SK-N-SH (cell line): Measurements from ENCODE around the gene TBX21. TPM values are rescaled to one million over a fixed set of nuclear protein-coding genes. Genes with fewer than 3 reads are reported as not detected.
A peak's percentile ranks its signal among the peaks of the same experiment; 100 is the strongest.

Source experiments
- CTCF ChIA-PET: fragments of 300-600, 350-600 bp; formaldehyde crosslinking; extraction: SDS; loops from one replicate; lab custom pipeline; 2021; lab: Yijun Ruan, JAX
- POLR2A ChIA-PET: fragments of 350-600 bp; sonication (Branson Sonifier 250); formaldehyde crosslinking; extraction: SDS; loops from one replicate; lab custom pipeline; 2020; ENCODE audit warnings: antibody characterized with exemption, inconsistent platforms; lab: Yijun Ruan, JAX
- DNase-seq: peaks from one replicate; pipeline ENCODE4 v3.0.0; 2012
- H2AFZ ChIP-seq: fragments of 200-600 bp; sonication (generic); 2 replicates; pipeline ENCODE4 v1.8.1; 2016; ENCODE audit warnings: antibody characterized with exemption, mild to moderate bottlenecking, low read depth
- H3F3A ChIP-seq: fragments of 200-600 bp; sonication (generic); replicated peaks from 2 replicates; pipeline ENCODE3; 2016; ENCODE audit warnings: antibody characterized with exemption, mild to moderate bottlenecking; ENCODE audit not compliant: insufficient read depth
- H3K27ac ChIP-seq, 2 experiments: fragments of 200-500 bp in 1 of 2; fragments of 200-600 bp in 1 of 2; sonication (Bioruptor generic) in 1 of 2; sonication (generic), shearing (Covaris generic) in 1 of 2; 2 replicates each; pipeline versions ENCODE4 v1.5.1 to v1.6.1; 2014 to 2016; ENCODE audit warnings: low read depth in 2 of 2, inconsistent platforms in 1 of 2, low read length in 1 of 2, mild to moderate bottlenecking in 1 of 2, mixed read lengths in 1 of 2
- H3K27me3 ChIP-seq: fragments of 200-600 bp; sonication (generic), shearing (Covaris generic); 2 replicates; pipeline ENCODE4 v1.6.1; 2016; ENCODE audit warnings: mixed run types; ENCODE audit not compliant: insufficient read depth
- H3K36me3 ChIP-seq, 2 experiments: fragments of 200-500 bp in 1 of 2; fragments of 200-600 bp in 1 of 2; sonication (Bioruptor generic) in 1 of 2; sonication (generic) in 1 of 2; replicated peaks in 1 of 2; 2 replicates each; pipeline versions ENCODE3 to v1.5.1; 2014 to 2016; ENCODE audit warnings: low read length in 1 of 2, mild to moderate bottlenecking in 1 of 2; ENCODE audit not compliant: insufficient read depth in 2 of 2, control insufficient read depth in 1 of 2
- H3K4me1 ChIP-seq, 2 experiments: fragments of 200-500 bp in 1 of 2; fragments of 200-600 bp in 1 of 2; sonication (Bioruptor generic) in 1 of 2; sonication (generic), shearing (Covaris generic) in 1 of 2; 2 replicates each; pipeline versions ENCODE4 v1.5.1 to v1.6.1; 2014 to 2016; ENCODE audit warnings: low read depth in 1 of 2, low read length in 1 of 2, mixed run types in 1 of 2; ENCODE audit not compliant: insufficient read depth in 2 of 2, control insufficient read depth in 1 of 2
- H3K4me2 ChIP-seq: fragments of 200-600 bp; sonication (generic), shearing (Covaris generic); 2 replicates; pipeline ENCODE4 v1.6.1; 2017; ENCODE audit warnings: mixed run types
- H3K4me3 ChIP-seq, 2 experiments: fragments of 200-500 bp in 1 of 2; fragments of 200-600 bp in 1 of 2; sonication (Bioruptor generic) in 1 of 2; sonication (generic), shearing (Covaris generic) in 1 of 2; 2 replicates each; pipeline versions ENCODE4 v1.5.1 to v1.8.1; 2014 to 2016; ENCODE audit warnings: low read depth in 2 of 2, inconsistent platforms in 1 of 2, low read length in 1 of 2, mild to moderate bottlenecking in 1 of 2, mixed read lengths in 1 of 2, moderate library complexity in 1 of 2
- H3K79me2 ChIP-seq: fragments of 200-600 bp; sonication (generic); 2 replicates; pipeline ENCODE4 v1.8.1; 2017; ENCODE audit warnings: mild to moderate bottlenecking; ENCODE audit not compliant: insufficient read depth
- H3K9ac ChIP-seq: fragments of 200-600 bp; sonication (generic); 2 replicates; pipeline ENCODE4 v1.6.1; 2017; ENCODE audit warnings: mixed run types
- H3K9me2 ChIP-seq: fragments of 200-600 bp; sonication (generic); 2 replicates; pipeline ENCODE4 v1.6.1; 2017; ENCODE audit warnings: mixed run types
- H3K9me3 ChIP-seq: fragments of 200-600 bp; sonication (generic); 2 replicates; pipeline ENCODE4 v1.6.1; 2017; ENCODE audit warnings: mixed run types, mild to moderate bottlenecking, moderate library complexity
- H4K20me1 ChIP-seq: fragments of 200-600 bp; sonication (generic); 2 replicates; pipeline ENCODE4 v1.6.1; 2017; ENCODE audit warnings: mild to moderate bottlenecking, mixed run types; ENCODE audit not compliant: insufficient read depth
- CHD2 ChIP-seq: fragments of 150-350 bp; IDR thresholded peaks from 2 replicates; pipeline ENCODE4 v1.6.1; 2018; ENCODE audit warnings: low read length; ENCODE audit not compliant: partially characterized antibody
- ELF1 ChIP-seq: IDR thresholded peaks from 2 replicates; pipeline ENCODE4 v1.4.0; 2012
- MAX ChIP-seq: IDR thresholded peaks from 2 replicates; pipeline ENCODE4 v1.4.0; 2012; ENCODE audit warnings: low read depth
- MEF2A ChIP-seq: IDR thresholded peaks from 2 replicates; pipeline ENCODE4 v1.4.0; 2012; ENCODE audit warnings: low read depth, borderline replicate concordance
- NRF1 ChIP-seq: IDR thresholded peaks from 2 replicates; pipeline ENCODE4 v1.6.1; 2012; ENCODE audit warnings: low read depth, mild to moderate bottlenecking, low read length
- POLR2AphosphoS5 ChIP-seq: IDR thresholded peaks from 2 replicates; pipeline ENCODE4 v1.6.1; 2012; ENCODE audit warnings: low read depth, low read length
- RAD21 ChIP-seq: IDR thresholded peaks from 2 replicates; pipeline ENCODE4 v1.6.1; 2012; ENCODE audit warnings: mild to moderate bottlenecking, low read length
- REST ChIP-seq: IDR thresholded peaks from 2 replicates; pipeline ENCODE4 v1.6.1; 2012; ENCODE audit warnings: mild to moderate bottlenecking, low read depth, low read length, moderate library complexity
- RFX5 ChIP-seq: IDR thresholded peaks from 2 replicates; pipeline ENCODE4 v1.6.1; 2012; ENCODE audit warnings: mild to moderate bottlenecking, improper control_type of control experiment, low read length
- SIN3A ChIP-seq: IDR thresholded peaks from 2 replicates; pipeline ENCODE4 v1.6.1; 2012; ENCODE audit warnings: low read depth, mild to moderate bottlenecking, low read length, moderate library complexity, borderline replicate concordance
- TAF1 ChIP-seq: IDR thresholded peaks from 2 replicates; pipeline ENCODE4 v1.6.1; 2012; ENCODE audit warnings: low read depth, mild to moderate bottlenecking, low read length, moderate library complexity, borderline replicate concordance
- TCF12 ChIP-seq: IDR thresholded peaks from 2 replicates; pipeline ENCODE4 v1.4.0; 2012
- USF1 ChIP-seq: IDR thresholded peaks from 2 replicates; pipeline ENCODE4 v1.4.0; 2012; ENCODE audit warnings: low read depth, borderline replicate concordance
- USF2 ChIP-seq: fragments of 150-350 bp; IDR thresholded peaks from 2 replicates; pipeline ENCODE4 v1.6.1; 2017; ENCODE audit warnings: antibody characterized with exemption, low read length, low read depth, borderline replicate concordance
- WGBS: methylation state at CpG from one replicate; pipeline ENCODE4 v1.1.6; 2017; ENCODE audit warnings: low lambda C conversion rate; 5-methylcytosine and 5-hydroxymethylcytosine counted together
- polyA plus RNA-seq, 3 experiments: library from polyadenylated mRNA; depleted of rRNA; stranded (reverse); fragments of >200 nt; gene quantifications; 2 replicates each; pipeline ENCODE4 v1.2.3, GENCODE V29; 2012

Gene TBX21
- polyA plus RNA-seq, 1 of the 3 experiments (the other 2 are of a cell fraction): not detected

GRCh38 chr17:47687328-47687690, 45.7 kb upstream of the TBX21 start:
- Histone ChIP-seq H3K36me3 (peaks cover 43 to 45% of the 10 kb centered on the region in 2 experiments), H3F3A (peaks cover 53% of the 10 kb centered on the region), H3K9me3 (no peaks in the 10 kb centered on the region), H3K9me2 (no peaks in the 10 kb centered on the region), H4K20me1 (peaks cover 23% of the 10 kb centered on the region; the same call in 1 of the 2 replicates), H3K4me2 (no peak overlapping the region), H3K27ac (peak overlapping the region; percentile 5 to 52; a peak in 3 of 4 replicates), H3K4me1 (peaks cover 3 to 20% of the 10 kb centered on the region in 2 experiments; a peak in 2 of 4 replicates), H2AFZ (no peak overlapping the region), H3K79me2 (0 out of 2 replicates have a peak, but pooled peaks cover under 1% of the 10 kb centered on the region), H3K9ac (no peak overlapping the region), H3K4me3 (no peak overlapping the region), H3K27me3 (no peaks in the 10 kb centered on the region)
- 0 out of 2 replicates have a peak, but pooled peaks have one; percentile 3 for TF ChIP-seq POLR2AphosphoS5
- no peak for TF ChIP-seq RFX5
- DNase-seq: no peak
- POLR2A ChIA-PET: interaction anchor here (1.4 to 1.7 kb wide), 3 partner anchors 9 to 38 kb away, joined by 3 to 9 read pairs (median 4); partner anchors contain the start of gene KPNB1
- CTCF ChIA-PET: interaction anchor here (0.9 to 3.0 kb wide), 13 partner anchors 8 to 115 kb away, joined by 3 to 17 read pairs (median 4); no protein-coding TSS in a partner anchor

- Histone ChIP-seq H3K36me3 (peaks cover 39 to 41% of the 10 kb centered on the region in 2 experiments), H3F3A (peaks cover 51% of the 10 kb centered on the region), H3K4me3 (no peak overlapping the region), H3K79me2 (no peaks in the 10 kb centered on the region), H3K4me1 (peaks cover 7 to 23% of the 10 kb centered on the region in 2 experiments; a peak in 2 of 4 replicates), H3K9ac (no peak overlapping the region), H3K27me3 (no peaks in the 10 kb centered on the region), H3K9me2 (no peaks in the 10 kb centered on the region), H2AFZ (no peak overlapping the region), H4K20me1 (peaks cover 23% of the 10 kb centered on the region; the same call in 1 of the 2 replicates), H3K27ac (peak overlapping the region; percentile 5 to 52; a peak in 1 of 4 replicates), H3K4me2 (no peak overlapping the region), H3K9me3 (no peaks in the 10 kb centered on the region)
- peak; percentile 27 for DNase-seq
- 100% methylated on average over 1 of the region's 1 CpG for WGBS
- CTCF ChIA-PET: interaction anchor here (1.0 to 3.0 kb wide), 13 partner anchors 9 to 114 kb away, joined by 3 to 17 read pairs (median 4); no protein-coding TSS in a partner anchor
- POLR2A ChIA-PET: interaction anchor here (1.4 to 1.7 kb wide), 3 partner anchors 9 to 38 kb away, joined by 3 to 9 read pairs (median 4); partner anchors contain the start of gene KPNB1
- TF ChIP-seq USF2: no peak
Observed at GRCh38 chr17:47687748-47688147, 45.3 kb upstream of the TBX21 start.

GRCh38 chr17:47690121-47690520, 42.9 kb upstream of the TBX21 start:
- ChIA-PET CTCF (interaction anchor here (0.6 to 1.7 kb wide), 6 partner anchors 9 to 383 kb away, joined by 3 to 6 read pairs (median 3); no protein-coding TSS in a partner anchor), POLR2A (no interaction called here)
- Histone ChIP-seq H3K27ac (no peak overlapping the region), H3K9ac (no peak overlapping the region), H3K4me1 (peaks cover 16 to 28% of the 10 kb centered on the region in 2 experiments; a peak in 3 of 4 replicates), H3K27me3 (no peaks in the 10 kb centered on the region), H3K36me3 (peaks cover 17 to 18% of the 10 kb centered on the region in 2 experiments), H2AFZ (no peak overlapping the region), H4K20me1 (peaks cover 16% of the 10 kb centered on the region; the same call in 1 of the 2 replicates), H3K4me2 (no peak overlapping the region), H3F3A (peaks cover 30% of the 10 kb centered on the region), H3K79me2 (no peaks in the 10 kb centered on the region), H3K9me2 (no peaks in the 10 kb centered on the region), H3K4me3 (no peak overlapping the region), H3K9me3 (no peaks in the 10 kb centered on the region)
- DNase-seq: peak; percentile 23
- 64% methylated on average over 3 of the region's 3 CpGs for WGBS
- TF ChIP-seq TAF1 (no peak), ELF1 (no peak), RFX5 (no peak), USF1 (no peak), REST (no peak), CHD2 (no peak), TCF12 (no peak), NRF1 (no peak), POLR2AphosphoS5 (no peak), RAD21 (no peak), MAX (no peak), SIN3A (no peak), MEF2A (no peak)
